Tibial artery (tissue), 4 donors: ENCODE results near the gene PIK3C2G.

Experiments
- DNase-seq, 2 donors: peaks; one replicate each; pipeline ENCODE4 v3.0.0-alpha.2; 2019
- H3K27ac ChIP-seq, 2 donors: fragments of 200-600 bp; sonication (generic) in 1 of 2; 1 replicate in 1 of 2; 2 replicates in 1 of 2; pipeline ENCODE4 v1.5.1; 2018 to 2019; ENCODE audit warnings: mild to moderate bottlenecking in 1 of 2
- H3K27me3 ChIP-seq, 2 donors: fragments of 200-600 bp; sonication (generic) in 1 of 2; one replicate each; pipeline versions ENCODE4 v1.5.1 to v1.6.0; 2016 to 2019
- H3K36me3 ChIP-seq, 3 donors: fragments of 200-600 bp; sonication (generic) in 2 of 3; one replicate each; pipeline ENCODE4 v1.5.1; 2016 to 2019; ENCODE audit warnings: mild to moderate bottlenecking in 2 of 3
- H3K4me1 ChIP-seq, 4 donors: fragments of 200-600 bp; sonication (generic) in 2 of 4; 1 replicate in 3 of 4; 2 replicates in 1 of 4; pipeline ENCODE4 v1.5.1; 2016 to 2019
- H3K4me3 ChIP-seq, 2 donors: fragments of 200-600 bp; sonication (generic) in 1 of 2; 1 replicate in 1 of 2; 2 replicates in 1 of 2; pipeline ENCODE4 v1.5.1; 2018 to 2019; ENCODE audit warnings: mild to moderate bottlenecking in 2 of 2
- H3K9me3 ChIP-seq, 3 donors: fragments of 200-600 bp; sonication (generic) in 1 of 3; one replicate each; pipeline ENCODE4 v1.5.1; 2016 to 2019
- intact Hi-C: fragments of 100-400 bp; cut with DNase I; formaldehyde crosslinking; loops from one replicate; pipeline ENCODE4 v1.15.0; 2023; ENCODE audit warnings: low total_unique reads
- TF ChIP-seq, protein P1 (sequence below), 2 experiments: fragments of 200-600 bp in 1 of 2; fragments of 450-650 bp in 1 of 2; IDR thresholded peaks; one replicate each; pipeline ENCODE4 v1.5.1; 2017 to 2019; ENCODE audit warnings: antibody characterized with exemption in 2 of 2, mild to moderate bottlenecking in 1 of 2, moderate library complexity in 1 of 2

The PIK3C2G gene, protein sequence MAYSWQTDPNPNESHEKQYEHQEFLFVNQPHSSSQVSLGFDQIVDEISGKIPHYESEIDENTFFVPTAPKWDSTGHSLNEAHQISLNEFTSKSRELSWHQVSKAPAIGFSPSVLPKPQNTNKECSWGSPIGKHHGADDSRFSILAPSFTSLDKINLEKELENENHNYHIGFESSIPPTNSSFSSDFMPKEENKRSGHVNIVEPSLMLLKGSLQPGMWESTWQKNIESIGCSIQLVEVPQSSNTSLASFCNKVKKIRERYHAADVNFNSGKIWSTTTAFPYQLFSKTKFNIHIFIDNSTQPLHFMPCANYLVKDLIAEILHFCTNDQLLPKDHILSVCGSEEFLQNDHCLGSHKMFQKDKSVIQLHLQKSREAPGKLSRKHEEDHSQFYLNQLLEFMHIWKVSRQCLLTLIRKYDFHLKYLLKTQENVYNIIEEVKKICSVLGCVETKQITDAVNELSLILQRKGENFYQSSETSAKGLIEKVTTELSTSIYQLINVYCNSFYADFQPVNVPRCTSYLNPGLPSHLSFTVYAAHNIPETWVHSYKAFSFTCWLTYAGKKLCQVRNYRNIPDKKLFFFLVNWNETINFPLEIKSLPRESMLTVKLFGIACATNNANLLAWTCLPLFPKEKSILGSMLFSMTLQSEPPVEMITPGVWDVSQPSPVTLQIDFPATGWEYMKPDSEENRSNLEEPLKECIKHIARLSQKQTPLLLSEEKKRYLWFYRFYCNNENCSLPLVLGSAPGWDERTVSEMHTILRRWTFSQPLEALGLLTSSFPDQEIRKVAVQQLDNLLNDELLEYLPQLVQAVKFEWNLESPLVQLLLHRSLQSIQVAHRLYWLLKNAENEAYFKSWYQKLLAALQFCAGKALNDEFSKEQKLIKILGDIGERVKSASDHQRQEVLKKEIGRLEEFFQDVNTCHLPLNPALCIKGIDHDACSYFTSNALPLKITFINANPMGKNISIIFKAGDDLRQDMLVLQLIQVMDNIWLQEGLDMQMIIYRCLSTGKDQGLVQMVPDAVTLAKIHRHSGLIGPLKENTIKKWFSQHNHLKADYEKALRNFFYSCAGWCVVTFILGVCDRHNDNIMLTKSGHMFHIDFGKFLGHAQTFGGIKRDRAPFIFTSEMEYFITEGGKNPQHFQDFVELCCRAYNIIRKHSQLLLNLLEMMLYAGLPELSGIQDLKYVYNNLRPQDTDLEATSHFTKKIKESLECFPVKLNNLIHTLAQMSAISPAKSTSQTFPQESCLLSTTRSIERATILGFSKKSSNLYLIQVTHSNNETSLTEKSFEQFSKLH (N-terminal part only)

DNA sequence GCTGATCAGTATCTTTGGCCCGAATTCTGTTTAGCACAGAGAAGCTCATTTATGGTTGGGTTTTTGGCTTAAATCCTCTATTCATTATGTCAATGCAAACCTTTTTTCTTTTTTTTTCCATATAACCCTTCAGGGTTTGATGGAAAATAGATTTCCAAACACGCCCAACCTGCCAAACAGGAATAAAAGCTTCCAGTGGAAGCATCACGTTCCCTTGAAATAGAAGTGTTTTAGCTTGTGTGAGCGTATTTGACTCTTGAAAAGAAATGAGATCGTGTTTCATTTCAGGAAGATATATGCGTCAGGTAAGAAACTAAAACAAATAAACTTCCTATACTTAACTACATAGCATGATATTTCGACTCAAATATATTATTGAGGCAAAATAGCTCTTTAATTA lies at the start of gene PIK3C2G:
Gene PIK3C2G, plus strand, starts transcription at position 246 of the 400 bp plus-strand sequence. CDS start 20,564 bp downstream, outside the sequence.
- Histone ChIP-seq H3K9me3 (no peaks in the 10 kb centered on the region), H3K27ac (no peak within 1 kb of the TSS)
- DNase-seq: no peak

DNA sequence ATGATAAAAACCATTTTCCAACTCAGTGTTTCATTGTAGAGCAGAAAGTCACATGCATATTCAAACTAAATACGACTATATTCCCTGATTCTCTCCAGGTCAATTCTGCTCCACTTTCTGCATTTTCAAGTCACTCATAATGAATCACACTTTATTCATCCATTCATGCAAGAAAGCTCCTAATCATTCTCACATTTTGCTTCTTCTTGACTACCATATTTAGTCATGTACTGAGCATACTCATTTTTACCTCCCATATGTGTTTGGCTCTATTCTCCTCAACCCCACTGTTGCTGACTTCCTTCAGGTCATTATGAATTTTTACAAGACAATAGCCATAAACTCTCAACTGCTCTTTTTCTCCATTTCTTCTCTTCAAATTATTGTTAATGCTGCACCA lies 43.4 kb upstream of the PIK3C2G start:
- DNase-seq: no peak
- Histone ChIP-seq H3K36me3 (no peaks in the 10 kb centered on the region), H3K27ac (no peak overlapping the region), H3K9me3 (no peaks in the 10 kb centered on the region), H3K4me3 (no peak overlapping the region), H3K4me1 (no peaks in the 10 kb centered on the region), H3K27me3 (no peaks in the 10 kb centered on the region)
- TF ChIP-seq, protein P1, sequence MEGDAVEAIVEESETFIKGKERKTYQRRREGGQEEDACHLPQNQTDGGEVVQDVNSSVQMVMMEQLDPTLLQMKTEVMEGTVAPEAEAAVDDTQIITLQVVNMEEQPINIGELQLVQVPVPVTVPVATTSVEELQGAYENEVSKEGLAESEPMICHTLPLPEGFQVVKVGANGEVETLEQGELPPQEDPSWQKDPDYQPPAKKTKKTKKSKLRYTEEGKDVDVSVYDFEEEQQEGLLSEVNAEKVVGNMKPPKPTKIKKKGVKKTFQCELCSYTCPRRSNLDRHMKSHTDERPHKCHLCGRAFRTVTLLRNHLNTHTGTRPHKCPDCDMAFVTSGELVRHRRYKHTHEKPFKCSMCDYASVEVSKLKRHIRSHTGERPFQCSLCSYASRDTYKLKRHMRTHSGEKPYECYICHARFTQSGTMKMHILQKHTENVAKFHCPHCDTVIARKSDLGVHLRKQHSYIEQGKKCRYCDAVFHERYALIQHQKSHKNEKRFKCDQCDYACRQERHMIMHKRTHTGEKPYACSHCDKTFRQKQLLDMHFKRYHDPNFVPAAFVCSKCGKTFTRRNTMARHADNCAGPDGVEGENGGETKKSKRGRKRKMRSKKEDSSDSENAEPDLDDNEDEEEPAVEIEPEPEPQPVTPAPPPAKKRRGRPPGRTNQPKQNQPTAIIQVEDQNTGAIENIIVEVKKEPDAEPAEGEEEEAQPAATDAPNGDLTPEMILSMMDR (IDR thresholded peaks at IDR 0.05): no peak
- intact Hi-C loops: no loop called here

More for the DNA sequence above, at the start of gene PIK3C2G:
- intact Hi-C loops: no loop called here
- TF ChIP-seq, protein P1 (IDR thresholded peaks at IDR 0.05): no peak
- Histone ChIP-seq H3K4me1 (no peaks in the 10 kb centered on the region), H3K27me3 (no peaks in the 10 kb centered on the region), H3K4me3 (no peak within 1 kb of the TSS), H3K36me3 (no peaks in the 10 kb centered on the region)

DNA sequence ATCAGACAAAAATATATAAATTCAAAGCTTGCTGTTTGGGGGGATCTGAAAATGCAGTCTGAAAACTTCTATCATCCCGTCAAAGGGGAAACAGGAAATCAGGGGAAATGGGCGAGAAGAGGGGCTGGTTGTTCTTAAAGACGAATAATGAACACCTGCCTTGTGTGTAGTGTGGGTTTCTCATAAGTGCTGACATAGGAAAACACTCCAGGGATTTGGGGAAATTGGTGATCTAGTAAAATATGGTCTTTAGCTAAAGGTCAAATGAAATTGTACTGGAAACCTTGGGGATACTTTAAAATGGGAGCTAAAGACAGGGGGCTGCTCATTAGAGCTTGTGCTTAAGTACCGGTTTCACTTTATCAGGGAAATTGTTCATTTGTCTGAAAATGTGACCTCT lies 39.6 kb upstream of the PIK3C2G start:
- no peaks in the 10 kb centered on the region for H3K27me3 ChIP-seq
- H3K9me3 ChIP-seq: no peaks in the 10 kb centered on the region
- TF ChIP-seq, protein P1 (IDR thresholded peaks at IDR 0.05): no peak
- H3K4me3 ChIP-seq: no peak overlapping the region
- intact Hi-C loops: no loop called here
- H3K36me3 ChIP-seq: no peaks in the 10 kb centered on the region
- H3K4me1 ChIP-seq: no peaks in the 10 kb centered on the region
- H3K27ac ChIP-seq: no peak overlapping the region
- no peak for DNase-seq

DNA sequence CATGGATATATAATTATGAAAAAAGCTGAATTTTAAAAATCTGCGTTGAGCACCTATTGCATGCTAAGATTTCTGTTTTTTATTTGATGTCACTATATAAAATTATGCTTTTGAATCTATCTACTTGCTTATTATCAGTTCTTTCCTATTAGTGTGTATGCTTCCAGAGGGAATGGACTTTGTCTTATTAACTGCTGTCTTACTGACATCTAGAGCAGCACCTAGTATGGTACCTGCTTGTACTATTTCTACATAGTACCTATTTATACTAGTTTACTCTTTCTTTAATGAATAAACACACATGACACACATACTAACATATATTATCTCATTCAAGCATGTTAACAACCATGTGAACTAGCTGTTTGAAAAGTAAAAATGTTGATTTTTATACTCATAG lies 38.6 kb upstream of the PIK3C2G start:
- H3K27me3 ChIP-seq: no peaks in the 10 kb centered on the region
- no peak for DNase-seq
- no peak overlapping the region for H3K4me3 ChIP-seq
- TF ChIP-seq, protein P1 (IDR thresholded peaks at IDR 0.05): no peak
- no peaks in the 10 kb centered on the region for H3K36me3 ChIP-seq
- no peaks in the 10 kb centered on the region for H3K9me3 ChIP-seq
- no peaks in the 10 kb centered on the region for H3K4me1 ChIP-seq
- no peak overlapping the region for H3K27ac ChIP-seq
- intact Hi-C loops: no loop called here

DNA sequence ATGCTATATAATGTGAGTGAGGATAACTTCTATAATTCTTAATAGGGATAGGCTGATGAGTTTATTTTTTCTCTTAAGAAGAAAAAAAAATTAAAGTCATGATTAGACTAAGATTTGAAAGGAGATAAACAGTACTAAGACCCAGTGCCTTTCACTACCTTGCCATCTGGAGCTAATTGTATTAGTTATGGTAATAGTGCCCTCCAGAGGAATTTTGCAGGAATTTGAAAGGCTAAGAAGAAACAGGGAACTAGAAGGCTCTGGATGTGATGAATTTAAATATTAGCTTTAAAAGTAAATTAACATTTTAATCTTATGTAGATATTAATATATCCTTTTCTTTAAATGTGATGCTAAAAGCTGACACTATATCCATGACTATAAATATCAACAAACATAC lies 36.6 kb upstream of the PIK3C2G start:
- DNase-seq: no peak
- TF ChIP-seq, protein P1 (IDR thresholded peaks at IDR 0.05): peak; percentile 44 to 51
- H3K4me1 ChIP-seq: no peaks in the 10 kb centered on the region
- no peak overlapping the region for H3K27ac ChIP-seq
- H3K9me3 ChIP-seq: no peaks in the 10 kb centered on the region
- no peak overlapping the region for H3K4me3 ChIP-seq
- intact Hi-C loops: no loop called here
- H3K27me3 ChIP-seq: no peaks in the 10 kb centered on the region
- no peaks in the 10 kb centered on the region for H3K36me3 ChIP-seq
